HepG2 (cell line): Measurements from ENCODE around the gene CST8. TPM values are rescaled to one million over a fixed set of nuclear protein-coding genes. Genes with fewer than 3 reads are reported as not detected.
A peak's percentile ranks its signal among the peaks of the same experiment; 100 is the strongest.

Source experiments
- CCAR2 ChIP-seq: fragments of 200-400 bp; formaldehyde crosslinking; optimal IDR thresholded peaks from 2 replicates; pipeline ENCODE3; 2018; ENCODE audit warnings: low read depth, mild to moderate bottlenecking, low read length, moderate library complexity
- CREBL2 ChIP-seq: sonication (generic); formaldehyde crosslinking; IDR thresholded peaks from 2 replicates; pipeline ENCODE4 v1.8.1; 2023; ENCODE audit warnings: missing genetic modification reagents, mild to moderate bottlenecking, borderline replicate concordance
- ESRRA ChIP-seq: sonication (generic); formaldehyde crosslinking; IDR thresholded peaks from 2 replicates; pipeline ENCODE4 v1.5.1; 2020; ENCODE audit warnings: mild to moderate bottlenecking, low read depth, missing genetic modification reagents
- FOXA3 ChIP-seq: IDR thresholded peaks from 2 replicates; pipeline ENCODE4 v1.6.1; 2016; ENCODE audit warnings: missing genetic modification reagents, missing compliant biosample characterization
- JUND ChIP-seq: sonication (generic); formaldehyde crosslinking; IDR thresholded peaks from 2 replicates; pipeline ENCODE4 v1.8.0; 2022; ENCODE audit warnings: mild to moderate bottlenecking, missing genetic modification reagents
- MEIS1 ChIP-seq: sonication (generic); formaldehyde crosslinking; IDR thresholded peaks from 2 replicates; pipeline ENCODE4 v1.9.0; 2021; ENCODE audit warnings: mild to moderate bottlenecking, missing genetic modification reagents, moderate library complexity, borderline replicate concordance
- MYC ChIP-seq: sonication (generic); formaldehyde crosslinking; IDR thresholded peaks from 2 replicates; pipeline ENCODE4 v1.9.0; 2021; ENCODE audit warnings: missing genetic modification reagents, borderline replicate concordance
- NR2F1 ChIP-seq, 2 experiments: fragments of 450-650 bp in 1 of 2; formaldehyde crosslinking in 1 of 2; IDR thresholded peaks; 2 replicates each; pipeline versions ENCODE4 v1.5.0 to v1.6.1; 2016 to 2020; ENCODE audit warnings: mild to moderate bottlenecking in 1 of 2, missing compliant biosample characterization in 1 of 2, missing genetic modification reagents in 1 of 2, moderate library complexity in 1 of 2
- TARDBP ChIP-seq: sonication (generic); formaldehyde crosslinking; IDR thresholded peaks from 2 replicates; pipeline ENCODE4 v1.8.0; 2022; ENCODE audit warnings: mild to moderate bottlenecking, missing genetic modification reagents
- THAP7 ChIP-seq: sonication (generic); formaldehyde crosslinking; IDR thresholded peaks from 2 replicates; pipeline ENCODE4 v1.8.1; 2023; ENCODE audit warnings: mild to moderate bottlenecking, missing genetic modification reagents
- TP53 ChIP-seq: sonication (generic); formaldehyde crosslinking; conservative IDR thresholded peaks from 2 replicates; pipeline ENCODE4 v1.4.0; 2020; ENCODE audit warnings: missing genetic modification reagents
- ZNF317 ChIP-seq: sonication (generic); formaldehyde crosslinking; IDR thresholded peaks from 2 replicates; pipeline ENCODE4 v1.5.0; 2020; ENCODE audit warnings: mild to moderate bottlenecking, missing genetic modification reagents
- ZNF331 ChIP-seq: sonication (generic); formaldehyde crosslinking; IDR thresholded peaks from 2 replicates; pipeline ENCODE4 v1.4.0; 2020; ENCODE audit warnings: missing genetic modification reagents
- ZNF407 ChIP-seq: sonication (generic); formaldehyde crosslinking; IDR thresholded peaks from one replicate; pipeline ENCODE4 v1.5.1; 2020; ENCODE audit warnings: mild to moderate bottlenecking, missing genetic modification reagents; ENCODE audit errors: not compliant biosample characterization
- ZNF770 ChIP-seq: sonication (generic); formaldehyde crosslinking; IDR thresholded peaks from 2 replicates; pipeline ENCODE4 v1.5.0; 2020; ENCODE audit warnings: mild to moderate bottlenecking, missing genetic modification reagents
- polyA plus RNA-seq, 8 experiments: library from polyadenylated mRNA; depleted of rRNA in 3 of 8; stranded (reverse) in 7 of 8; unstranded in 1 of 8; fragments of >200 nt; fragmentation: Illumina TruSeq in 4 of 8; extraction: Trizol in 4 of 8; gene quantifications; 2 replicates each; pipeline versions ENCODE4 v1.2.1 to v1.2.3, GENCODE V29; 2011 to 2016; ENCODE audit warnings: low read depth in 4 of 8, missing spikeins in 1 of 8, mixed read lengths in 1 of 8; ENCODE audit not compliant: insufficient read depth in 1 of 8
- total RNA-seq, 5 experiments: library from RNA; depleted of rRNA; stranded (reverse); fragments of >200 nt; fragmentation: Illumina TruSeq; extraction: Trizol; gene quantifications; 2 replicates each; pipeline ENCODE4 v1.2.3, GENCODE V29; 2016; ENCODE audit warnings: low read depth in 1 of 5

The CST8 gene
- total and polyA plus RNA-seq, 2 of the 13 experiments (the other 11 are each of a cell fraction or from before 2014, with no cell fraction given): not detected

GRCh38 chr20:23446505-23446904 is 44.4 kb upstream of the CST8 start (continued):
- no peak for TF ChIP-seq MYC (CRISPR knock-in tag)
- TF ChIP-seq TP53: no peak
- 0 out of 2 replicates have a peak, but pooled peaks have one; percentile 24 for TF ChIP-seq JUND
- TF ChIP-seq CREBL2 (CRISPR knock-in tag): no peak
- 0 out of 2 replicates have a peak, but pooled peaks have one; percentile 40 for TF ChIP-seq THAP7 (CRISPR knock-in tag)
- no peak for TF ChIP-seq ZNF770 (CRISPR knock-in tag)
- TF ChIP-seq ESRRA (CRISPR knock-in tag): no peak
- 0 out of 2 replicates have a peak, but pooled peaks have one; percentile 32 for TF ChIP-seq TARDBP (CRISPR knock-in tag)
- TF ChIP-seq ZNF331 (CRISPR knock-in tag): no peak
- TF ChIP-seq NR2F1 (CRISPR knock-in tag; IDR thresholded peaks at IDR 0.05): no peak
- no peak for TF ChIP-seq ZNF407 (CRISPR knock-in tag)
- 0 out of 2 replicates have a peak, but pooled peaks have one; percentile 12 for TF ChIP-seq MEIS1 (CRISPR knock-in tag)
- TF ChIP-seq FOXA3 (CRISPR knock-in tag): peak; percentile 48; the same call in 1 of the 2 replicates
- no peak for TF ChIP-seq ZNF317
- TF ChIP-seq CCAR2: peak; percentile 69
